GM21737 (cell line): ENCODE measurements around the gene P3H1.
"Not testable (repeated sequence)": the region's sequence is repeated elsewhere in the genome, so short reads cannot be mapped to it uniquely, and the experiment has no call there.

Experiments
- ATAC-seq: cut with Tn5 transposase; IDR thresholded peaks from one replicate; pipeline ENCODE4 v1.9.1; 2021; ENCODE audit warnings: mild to moderate bottlenecking, moderate library complexity; ENCODE audit not compliant: unreplicated experiment

Gene P3H1

DNA sequence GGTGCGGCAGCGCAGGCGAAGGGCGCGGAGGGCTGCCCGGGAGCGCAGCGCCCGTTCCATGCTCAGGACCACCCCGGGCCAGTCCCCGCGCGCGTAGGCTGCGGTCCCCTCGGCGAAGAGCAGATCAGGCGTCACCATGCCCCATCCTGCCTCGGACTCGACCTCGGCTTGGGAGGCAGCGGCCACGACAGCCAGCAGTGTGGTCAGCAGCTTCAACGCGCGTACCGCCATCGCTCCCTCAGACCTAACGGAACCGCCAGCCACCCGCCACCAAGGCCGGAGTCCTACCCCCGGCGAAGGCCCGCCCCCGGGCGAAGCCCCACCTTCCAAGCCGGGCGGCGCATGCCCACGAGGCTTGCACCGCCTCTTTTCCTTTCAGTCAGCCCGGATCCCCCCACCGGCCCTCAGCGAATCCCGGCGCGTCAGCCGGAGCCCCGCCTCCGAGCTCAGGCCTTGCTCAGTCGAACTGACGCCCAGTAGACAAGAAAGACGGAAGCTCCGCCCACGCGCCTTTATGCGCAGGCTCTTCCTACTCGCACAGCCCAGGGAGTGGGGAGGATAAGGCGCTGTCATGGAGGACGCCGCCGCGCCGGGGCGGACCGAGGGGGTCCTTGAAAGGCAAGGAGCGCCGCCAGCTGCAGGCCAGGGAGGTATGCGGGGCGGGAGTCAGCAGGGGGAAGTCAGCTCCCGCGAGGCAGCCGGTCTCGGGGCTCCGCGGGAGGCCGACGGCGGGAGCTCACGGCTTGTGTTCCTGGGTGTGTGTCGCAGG, at the start of gene P3H1, which contains the start of gene C1orf50:
Gene P3H1, minus strand, starts transcription at position 288 of the 769 bp plus-strand sequence. Its CDS starts 57 bp downstream, at position 231.
Gene C1orf50, plus strand, starts transcription at position 509 of the 769 bp plus-strand sequence. Its CDS starts 63 bp downstream, at position 572.
- peak; percentile 86 for ATAC-seq

- ATAC-seq = no peak
Measured at GRCh38 chr1:42815941-42816584, 49.2 kb upstream of the P3H1 start.

- not testable (repeated sequence) for ATAC-seq
Measured at GRCh38 chr1:42814815-42815214, 48.0 kb upstream of the P3H1 start.

DNA sequence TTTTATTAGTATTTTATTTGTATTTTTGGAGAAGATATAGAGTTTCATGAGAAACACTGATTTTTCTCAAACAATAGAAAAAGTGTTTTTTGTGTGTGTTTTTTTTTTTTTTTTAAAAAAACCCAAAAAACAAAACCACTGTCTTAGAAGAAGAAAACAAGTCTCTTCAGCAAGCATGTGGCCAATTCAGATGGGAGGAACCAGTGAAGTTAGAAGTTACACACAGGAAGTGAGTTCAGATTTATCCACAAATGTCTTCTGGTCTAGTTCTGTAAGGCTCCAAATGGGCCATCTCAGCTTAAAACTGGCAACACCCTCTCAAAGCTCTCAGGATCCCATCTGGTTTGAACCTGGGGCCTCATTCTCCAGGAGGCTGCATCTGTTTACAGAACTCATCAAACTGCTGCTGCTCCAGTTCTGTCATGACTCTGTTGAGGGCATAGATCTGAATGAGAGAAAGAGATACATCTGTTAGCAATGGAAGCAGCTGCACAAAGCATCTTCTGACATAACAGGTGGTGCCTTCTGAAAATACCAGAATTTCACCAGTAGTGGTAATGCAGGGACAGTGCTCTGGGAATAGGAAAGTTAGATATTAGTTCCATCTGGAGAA, 40.3 kb upstream of the P3H1 start:
- ATAC-seq = no peak

- ATAC-seq = no peak
Measured at GRCh38 chr1:42806593-42806992, 39.8 kb upstream of the P3H1 start.

- ATAC-seq = no peak
Measured at GRCh38 chr1:42806171-42806570, 39.3 kb upstream of the P3H1 start.

GRCh38 chr1:42801832-42802473, 35.1 kb upstream of the P3H1 start:
- no peak for ATAC-seq

DNA sequence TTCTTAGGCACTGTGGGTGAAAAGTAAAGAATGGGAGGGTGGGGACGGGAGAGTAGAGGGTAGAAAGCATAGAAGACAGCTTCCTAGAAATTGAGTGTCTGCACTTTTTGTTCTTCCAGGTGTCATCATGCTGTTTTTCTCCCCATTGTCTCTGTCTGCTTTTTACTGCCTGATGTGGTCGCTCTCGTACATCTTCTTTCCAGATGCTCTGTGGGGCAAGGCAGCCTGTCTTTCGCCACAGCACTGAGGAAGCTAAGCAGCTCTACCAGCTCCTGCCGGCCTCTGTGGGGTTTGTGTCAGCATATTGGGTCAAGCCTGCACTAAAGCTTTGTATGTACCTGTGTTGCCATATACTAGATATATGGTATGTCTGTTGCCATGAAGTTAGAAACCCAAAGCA, 31.2 kb upstream of the P3H1 start:
- no peak for ATAC-seq

DNA sequence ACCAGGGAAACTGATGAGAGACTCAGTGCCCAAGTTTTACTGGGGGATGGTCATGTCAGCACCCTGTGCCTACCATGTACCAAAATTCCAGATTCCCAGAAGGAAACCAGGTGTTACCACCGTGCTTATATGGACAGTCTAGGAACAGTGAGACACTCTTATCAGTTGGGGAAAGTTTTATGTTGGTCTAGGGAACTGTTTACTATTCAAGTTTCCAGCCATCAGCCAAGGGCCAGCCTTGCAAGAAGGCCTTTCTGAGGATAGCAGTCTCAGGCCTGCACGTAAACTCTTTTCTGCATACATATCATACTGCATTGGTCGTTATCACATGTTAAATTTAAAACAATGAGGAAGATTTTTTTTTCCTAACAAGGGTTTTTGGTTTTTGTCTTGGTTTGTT, 30.6 kb upstream of the P3H1 start:
- ATAC-seq = no peak

- ATAC-seq = no peak
Measured at GRCh38 chr1:42793824-42794223, 27.0 kb upstream of the P3H1 start.

- no peak for ATAC-seq
Measured at GRCh38 chr1:42788021-42788420, 21.2 kb upstream of the P3H1 start.

- no peak for ATAC-seq
Measured at GRCh38 chr1:42786097-42786496, 19.3 kb upstream of the P3H1 start.

GRCh38 chr1:42784946-42785693, 18.3 kb upstream of the P3H1 start, which contains the start of gene TMEM269:
Gene TMEM269 (plus strand): TSS chr1:42784991. CDS start chr1:42789894, 4,903 bp downstream.
- no peak for ATAC-seq

DNA sequence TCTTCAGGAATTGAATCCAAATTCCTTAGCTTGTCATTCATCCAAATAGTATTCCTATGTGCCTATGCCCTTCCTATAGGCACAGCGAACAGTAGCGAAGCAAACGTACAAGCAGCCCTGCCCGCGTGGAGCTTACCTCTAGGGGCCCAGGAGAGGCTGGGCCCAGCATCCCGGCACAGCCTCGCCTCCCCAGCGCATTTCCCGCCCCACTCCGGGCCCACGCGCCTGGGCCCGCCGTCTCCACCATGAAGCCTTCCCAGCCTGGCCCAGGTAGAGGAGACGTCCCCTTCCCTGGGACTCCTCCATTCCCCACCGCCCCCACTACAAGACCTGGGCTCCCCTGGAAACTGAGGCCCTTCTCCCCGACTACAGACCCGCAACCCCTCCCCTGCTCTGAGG, 17.7 kb upstream of the P3H1 start:
- no peak for ATAC-seq

DNA sequence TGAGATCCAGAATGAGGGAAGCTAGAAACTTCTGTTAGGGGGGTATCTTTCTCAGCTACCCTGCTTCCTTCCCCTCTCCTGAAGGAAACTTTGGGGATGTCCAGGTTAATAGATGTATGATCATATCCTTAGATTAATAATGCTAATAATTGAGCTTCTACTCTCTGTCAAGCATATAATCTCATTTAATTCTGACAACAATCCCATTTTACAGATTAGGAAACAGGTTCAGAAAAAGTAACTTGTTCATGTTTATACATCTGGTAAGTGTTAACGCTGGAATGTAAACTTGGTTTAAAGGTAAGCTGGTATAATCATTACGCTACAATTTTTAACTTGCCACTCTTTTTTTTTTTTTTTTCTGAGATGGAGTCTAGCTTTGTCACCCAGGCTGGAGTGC, 16.3 kb upstream of the P3H1 start:
- no peak for ATAC-seq

GRCh38 chr1:42780176-42780575, 13.3 kb upstream of the P3H1 start:
- no peak for ATAC-seq

- no peak for ATAC-seq
Measured at GRCh38 chr1:42779725-42780124, 12.9 kb upstream of the P3H1 start.

GRCh38 chr1:42777852-42778251, 11.0 kb upstream of the P3H1 start:
- no peak for ATAC-seq

GRCh38 chr1:42776502-42776901, 9.7 kb upstream of the P3H1 start:
- no peak for ATAC-seq

- ATAC-seq = no peak
Measured at GRCh38 chr1:42774928-42775526, 8.2 kb upstream of the P3H1 start.
